GM21576 (cell line): ENCODE measurements around the gene COMMD1.
A peak's percentile ranks its signal among the peaks of the same experiment; 100 is the strongest.
"Not testable (repeated sequence)": the region's sequence is repeated elsewhere in the genome, so short reads cannot be mapped to it uniquely, and the experiment has no call there.

Experiments
- ATAC-seq: cut with Tn5 transposase; IDR thresholded peaks from one replicate; pipeline ENCODE4 v1.9.1; 2021; ENCODE audit warnings: mild to moderate bottlenecking, moderate library complexity; ENCODE audit not compliant: unreplicated experiment

COMMD1 gene

DNA sequence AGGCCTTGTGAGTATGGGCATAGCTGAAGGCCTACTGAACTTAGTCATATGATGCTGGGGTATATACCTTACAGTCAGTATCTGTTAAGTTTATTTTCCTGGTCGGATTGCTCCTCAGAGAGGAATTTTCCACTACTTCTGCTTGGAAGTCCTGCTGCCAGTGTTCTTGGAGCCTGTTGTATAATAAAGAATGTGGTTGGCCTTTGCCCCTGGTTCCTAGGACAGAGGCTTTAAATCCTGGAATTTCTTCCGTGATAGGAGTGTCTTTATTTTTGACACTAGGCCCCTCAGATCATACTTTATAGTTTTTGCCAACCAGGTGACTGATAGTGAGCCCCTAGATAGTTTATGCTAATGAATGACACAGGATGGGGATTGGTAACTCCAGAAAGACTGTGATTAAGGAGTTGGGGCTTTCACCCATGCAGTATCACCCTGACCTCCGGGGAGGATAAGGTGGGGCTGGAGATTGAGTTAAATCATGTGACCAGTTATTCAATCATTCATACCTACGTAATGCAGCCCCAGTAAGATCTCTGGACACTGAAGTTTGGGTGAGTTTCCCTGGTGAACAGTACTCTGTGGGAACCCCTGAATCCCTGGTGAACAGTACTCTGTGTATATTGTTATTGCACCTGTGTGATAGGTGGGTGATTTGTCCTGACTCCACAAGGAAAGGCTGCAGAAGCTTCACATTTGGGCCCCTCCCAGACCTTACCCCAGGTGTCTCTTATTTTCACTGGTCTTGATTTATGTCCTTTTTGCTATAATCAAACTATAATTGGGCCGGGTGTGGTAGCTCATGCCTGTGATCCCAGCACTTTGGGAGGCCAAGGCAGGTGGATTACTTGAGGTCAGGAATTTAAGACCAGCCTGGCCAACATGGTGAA is 56.9 kb downstream of the COMMD1 start:
- ATAC-seq, result no peak

DNA sequence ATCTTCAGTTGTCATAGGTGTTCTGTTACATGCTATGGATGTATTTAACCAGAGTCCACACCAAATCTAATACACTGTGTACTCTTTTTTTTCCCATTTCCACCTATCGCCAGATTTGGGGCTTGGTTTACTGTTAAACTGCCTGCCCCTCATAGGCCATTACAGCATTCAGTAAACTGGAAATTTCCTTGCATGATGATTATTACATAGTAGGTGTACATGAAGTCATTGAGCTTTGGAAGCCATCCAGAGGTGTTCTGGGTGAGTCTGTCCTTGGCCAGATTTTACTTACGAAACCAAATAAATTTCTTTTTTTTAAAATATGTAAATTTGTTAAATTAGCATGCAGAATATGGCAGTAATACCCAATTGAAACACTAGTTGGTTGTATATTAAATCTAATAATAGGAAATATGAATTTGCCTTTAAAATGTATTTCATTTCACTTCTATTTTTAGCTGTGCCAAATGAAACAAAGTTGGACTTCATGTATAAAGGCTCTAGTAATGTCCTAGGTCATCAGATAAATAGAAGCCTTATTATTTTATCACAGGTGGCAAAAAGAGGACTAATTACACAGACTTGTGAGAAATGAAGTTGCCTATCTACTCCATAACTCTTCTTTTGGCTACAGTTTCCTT is 60.7 kb downstream of the COMMD1 start:
- no peak for ATAC-seq

DNA sequence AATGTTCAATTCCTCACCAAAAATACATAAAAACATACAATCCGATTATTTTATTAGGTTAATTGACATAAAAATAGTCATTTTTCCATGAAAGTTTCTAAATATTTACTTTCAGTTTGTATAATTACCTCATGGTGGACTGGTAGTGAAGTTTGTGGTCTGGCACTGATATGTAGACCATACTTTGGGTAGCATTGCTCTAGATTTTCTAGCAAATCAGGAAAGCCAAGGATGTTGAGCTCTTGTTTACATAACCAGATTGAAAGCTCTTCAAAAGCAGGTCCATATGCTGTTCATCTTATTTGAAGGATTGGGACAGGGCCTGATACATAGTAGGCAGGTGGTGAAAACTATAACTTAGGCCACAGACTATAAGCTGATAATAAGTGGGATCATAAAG is 61.8 kb downstream of the COMMD1 start:
- no peak for ATAC-seq

DNA sequence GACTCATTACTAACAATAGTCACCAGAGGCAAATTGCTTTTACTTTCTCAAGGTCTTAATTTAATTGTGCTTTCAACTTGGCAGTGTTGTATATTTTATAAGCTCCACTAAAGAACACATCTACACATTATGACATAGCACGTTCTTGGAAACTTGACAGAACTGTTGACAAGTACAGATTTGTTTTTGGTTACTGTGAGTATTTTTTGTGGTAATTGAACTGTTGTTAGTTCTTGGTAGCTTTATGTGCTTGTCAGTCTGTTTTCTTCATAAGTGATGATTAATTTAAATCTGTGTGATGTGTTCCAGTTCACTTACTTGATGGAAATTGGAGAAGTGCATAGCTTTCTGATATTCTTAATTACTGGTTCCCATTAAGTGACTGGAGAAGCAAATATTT is 63.9 kb downstream of the COMMD1 start:
- ATAC-seq, result no peak

DNA sequence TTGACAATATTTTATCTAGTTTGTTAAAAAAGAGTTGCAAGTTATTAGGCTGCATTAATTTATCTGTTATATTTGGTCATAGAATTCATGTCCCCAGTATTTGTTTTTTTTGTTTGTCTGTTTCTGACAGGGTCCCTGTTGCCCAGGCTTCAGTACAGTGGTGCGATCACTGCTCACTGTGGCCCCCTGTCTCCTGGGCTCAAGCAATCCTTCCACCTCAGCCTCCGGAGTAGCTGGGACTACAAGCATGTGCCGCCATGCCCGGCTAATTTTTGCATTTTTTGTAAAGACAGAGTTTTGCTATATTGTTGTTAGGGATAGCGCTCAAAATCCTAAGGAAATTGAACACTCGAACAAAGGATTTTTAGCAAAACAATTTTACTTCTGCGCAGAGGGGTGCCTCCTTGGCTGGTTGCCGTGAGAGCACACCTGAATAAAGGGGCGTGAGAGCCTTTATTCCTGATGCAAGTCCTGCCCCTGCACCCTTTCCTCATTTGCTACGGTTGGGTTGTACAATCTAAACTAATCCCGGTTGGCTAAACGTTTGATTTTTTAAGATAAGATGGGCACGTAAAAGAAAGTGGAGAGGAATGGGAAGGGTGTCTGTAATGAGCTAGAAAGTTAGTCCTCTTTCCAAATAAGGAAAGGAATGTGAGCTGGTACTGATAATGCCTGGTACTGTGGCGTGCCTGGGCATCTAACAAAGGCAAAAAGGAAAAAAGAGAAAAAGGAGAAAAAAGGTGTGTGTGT is 65.5 kb downstream of the COMMD1 start:
- no peak for ATAC-seq

DNA sequence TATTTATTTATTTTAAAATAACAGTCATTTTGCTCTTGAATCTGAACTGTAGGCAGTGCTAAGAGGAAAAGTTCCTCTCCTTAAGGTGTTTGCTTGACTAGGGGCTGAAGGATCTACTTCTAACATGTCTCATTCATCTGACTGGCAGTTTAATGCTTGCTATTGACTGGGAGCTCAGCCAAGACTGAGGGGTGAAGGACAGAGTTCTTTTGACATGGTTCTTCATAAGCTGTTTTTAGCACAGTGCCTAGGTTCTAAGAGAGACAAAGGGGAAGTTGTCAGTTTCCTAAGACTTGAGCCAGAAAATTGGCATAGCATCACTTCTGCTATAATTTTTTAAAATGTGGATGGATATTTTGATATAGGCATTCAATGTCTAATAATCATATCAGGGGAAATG is 73.0 kb downstream of the COMMD1 start:
- ATAC-seq, result peak; percentile 72

DNA sequence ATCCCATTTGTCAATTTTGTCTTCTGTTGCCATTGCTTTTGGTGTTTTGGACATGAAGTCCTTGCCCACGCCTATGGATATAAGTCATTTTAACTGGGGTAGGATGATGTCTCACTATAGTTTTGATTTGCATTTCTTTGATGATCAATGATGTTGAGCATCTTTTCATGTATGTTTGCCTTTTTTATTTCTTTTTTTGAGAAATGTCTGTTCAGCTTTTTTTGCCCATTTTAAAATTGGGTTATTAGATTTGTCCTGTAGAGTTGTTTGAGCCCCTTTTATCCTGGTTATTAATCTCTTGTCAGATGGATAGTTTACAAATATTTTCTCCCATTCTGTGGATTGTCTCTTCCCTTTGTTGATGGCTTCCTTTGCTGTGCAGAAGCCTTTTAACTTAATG is 75.3 kb downstream of the COMMD1 start:
- ATAC-seq, result no peak

DNA sequence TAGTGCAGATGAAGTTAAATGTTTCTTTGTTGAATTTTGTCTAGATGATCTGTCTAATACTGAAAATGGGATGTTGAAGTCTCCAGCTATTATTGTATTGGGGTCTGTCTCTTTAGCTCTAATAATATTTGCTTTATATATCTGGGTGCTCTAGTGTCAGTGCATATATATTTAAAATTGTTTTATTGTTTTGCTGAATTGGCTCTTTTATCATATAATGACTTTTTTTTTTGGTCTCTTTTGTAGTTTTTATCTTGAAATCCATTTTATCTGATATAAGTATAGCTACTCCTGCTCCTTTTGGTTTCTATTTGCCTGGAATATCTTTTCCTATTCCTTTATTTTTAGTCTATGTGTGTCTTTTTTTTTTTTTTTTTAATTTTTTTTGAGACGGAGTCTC is 79.2 kb downstream of the COMMD1 start:
- ATAC-seq, result no peak

DNA sequence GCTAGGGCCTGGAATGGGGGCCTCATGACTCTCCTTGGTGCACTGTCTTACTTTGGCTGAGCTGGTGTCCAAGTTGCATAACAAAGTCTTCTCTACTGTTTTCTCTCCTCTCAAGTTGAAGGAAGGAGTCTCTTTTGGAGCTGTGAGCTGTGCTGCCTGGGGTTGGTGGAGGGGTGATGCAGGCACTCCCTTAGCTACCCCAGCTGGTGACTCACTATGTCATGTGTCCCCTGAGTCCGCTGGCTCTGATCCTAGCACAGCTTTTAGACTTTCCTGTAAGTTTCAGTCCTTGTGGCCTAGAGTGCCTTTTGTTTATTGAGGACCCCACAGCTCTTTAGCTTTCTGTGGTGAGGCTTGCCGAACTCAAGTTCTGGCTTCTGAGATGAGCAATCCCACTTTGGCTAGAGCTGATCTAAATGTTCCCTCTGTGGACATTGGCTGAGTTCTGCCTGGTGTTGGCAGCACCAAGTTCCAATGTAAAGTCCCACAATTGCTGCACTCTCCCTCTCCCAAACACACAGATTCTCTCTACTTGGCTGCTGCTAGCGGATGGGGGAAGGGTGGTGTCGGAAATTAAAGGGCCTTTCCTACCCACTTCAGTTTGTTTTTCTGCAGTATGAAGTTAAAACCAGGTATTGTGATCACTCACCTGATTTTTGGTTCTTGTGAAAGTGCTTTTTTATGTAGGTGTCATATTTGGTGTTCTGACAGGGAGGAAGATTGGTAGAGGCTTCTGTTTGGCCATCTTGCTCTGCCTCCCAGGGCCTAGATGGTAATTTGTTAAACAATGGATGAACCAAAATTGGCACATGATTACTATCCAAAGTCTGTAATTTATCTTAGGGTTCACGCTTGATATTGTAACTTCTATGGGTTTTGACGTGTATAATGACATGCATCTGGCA is 83.2 kb downstream of the COMMD1 start:
- ATAC-seq, result no peak

DNA sequence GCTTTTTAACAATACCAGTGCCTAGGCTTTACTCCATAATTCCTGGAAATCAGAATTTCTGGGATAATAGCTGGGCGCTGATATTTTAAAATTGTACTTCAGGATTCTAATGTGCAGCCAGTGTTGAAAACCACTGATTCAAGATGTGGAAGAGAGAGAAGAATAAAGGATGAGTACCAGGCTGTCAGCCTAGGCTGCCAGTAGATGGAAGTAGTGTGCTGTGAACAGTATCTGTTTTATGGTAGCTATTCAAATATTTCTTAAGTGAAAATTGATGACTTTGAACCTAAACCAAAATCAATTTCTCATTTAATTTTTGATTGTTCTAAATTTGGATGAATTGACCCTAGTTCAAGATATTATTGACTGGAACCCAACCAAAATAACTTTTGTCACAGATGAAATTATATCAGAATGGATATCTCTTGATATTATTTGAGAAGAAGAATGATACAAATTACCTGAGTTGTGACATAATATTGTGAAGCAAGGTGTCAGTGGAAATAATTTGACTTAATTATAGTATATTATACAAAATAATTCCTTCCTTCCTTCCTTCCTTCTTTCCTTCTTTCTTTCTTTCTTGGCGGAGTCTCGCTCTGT is 88.0 kb downstream of the COMMD1 start:
- no peak for ATAC-seq

DNA sequence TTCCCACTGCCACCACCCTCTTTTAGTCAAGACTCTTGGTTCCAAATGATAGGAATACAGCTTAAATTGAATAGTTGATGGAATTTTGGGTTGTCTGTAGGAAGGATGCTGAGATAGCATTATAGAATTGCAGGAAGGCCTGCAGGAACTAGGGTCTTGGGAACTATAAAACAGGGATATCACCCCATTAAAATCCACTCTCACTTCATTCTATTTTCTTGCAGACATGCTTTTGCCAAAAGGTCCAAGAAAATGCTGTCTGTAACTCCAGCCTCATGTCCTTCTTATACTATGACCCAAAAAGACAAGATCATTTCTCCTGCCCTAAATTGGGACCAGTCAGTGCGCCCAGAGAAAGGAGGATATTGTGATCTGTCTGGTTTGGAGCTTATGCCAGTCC is 89.1 kb downstream of the COMMD1 start:
- no peak for ATAC-seq

DNA sequence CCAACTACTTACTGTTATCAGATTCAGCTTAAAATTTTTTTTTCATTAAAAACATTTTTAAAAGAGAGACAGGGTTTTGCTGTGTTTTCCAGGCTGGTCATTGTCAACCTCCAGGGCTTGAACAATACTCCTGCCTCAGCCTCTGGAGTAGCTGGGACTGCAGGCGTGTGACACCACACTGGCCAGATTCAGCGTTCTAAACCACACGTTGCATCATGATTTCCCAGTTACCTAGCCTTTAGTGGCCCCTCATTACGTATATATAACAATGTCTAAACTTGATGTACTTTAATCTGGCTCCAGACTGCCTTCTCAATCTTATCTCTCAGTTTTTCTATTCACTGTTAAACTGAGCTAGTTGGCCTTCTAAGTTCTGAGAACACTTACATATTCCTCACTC is 89.6 kb downstream of the COMMD1 start:
- ATAC-seq, result peak; percentile 14

DNA sequence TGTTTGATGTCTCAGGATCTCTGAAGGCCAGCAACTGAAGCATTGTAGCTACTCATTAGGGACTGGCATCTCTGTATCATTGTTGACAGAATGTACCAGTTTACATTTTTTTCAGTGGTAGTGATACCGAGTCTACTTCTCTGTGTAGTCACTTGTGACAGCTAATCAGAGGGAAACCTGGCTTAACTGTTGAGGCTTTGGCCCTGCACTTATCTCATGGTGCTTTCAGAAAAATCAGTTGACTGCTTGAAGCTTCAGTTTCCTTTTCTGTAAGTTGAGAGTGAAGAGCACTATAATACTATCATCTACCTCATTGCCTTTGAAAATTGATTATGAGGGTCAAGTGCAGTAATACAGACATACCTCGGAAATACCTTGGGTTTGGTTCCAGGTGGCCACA is 90.0 kb downstream of the COMMD1 start:
- ATAC-seq, result peak; percentile 91

DNA sequence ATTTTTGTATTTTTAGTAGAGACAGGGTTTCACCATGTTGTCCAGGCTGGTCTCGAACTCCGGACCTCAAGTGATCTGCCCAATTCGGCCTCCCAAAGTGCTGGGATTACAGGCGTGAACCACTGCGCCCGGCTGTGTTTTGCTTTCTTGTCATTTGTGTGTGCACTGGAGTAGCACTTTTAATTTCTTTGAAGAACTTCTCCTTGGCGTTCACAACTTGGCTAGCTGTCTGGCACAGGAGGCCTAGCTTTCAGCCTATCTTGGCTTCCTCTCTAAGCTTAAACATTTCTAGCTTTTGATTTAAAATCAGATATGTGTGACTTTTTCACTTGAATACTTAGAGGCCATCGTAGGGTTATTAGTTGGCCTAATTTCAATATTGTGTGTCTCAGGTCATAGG is 93.0 kb downstream of the COMMD1 start:
- no peak for ATAC-seq

DNA sequence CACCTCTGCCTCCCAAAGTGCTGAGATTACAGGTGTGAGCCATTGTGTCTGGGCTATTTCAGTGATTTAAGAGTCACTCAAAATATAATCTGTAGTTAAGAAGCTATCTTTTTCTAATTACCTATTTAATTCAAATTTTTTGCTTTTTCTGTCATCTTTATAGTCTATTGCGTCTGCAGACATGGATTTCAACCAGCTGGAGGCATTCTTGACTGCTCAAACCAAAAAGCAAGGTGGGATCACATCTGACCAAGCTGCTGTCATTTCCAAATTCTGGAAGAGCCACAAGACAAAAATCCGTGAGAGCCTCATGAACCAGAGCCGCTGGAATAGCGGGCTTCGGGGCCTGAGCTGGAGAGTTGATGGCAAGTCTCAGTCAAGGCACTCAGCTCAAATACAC is 95.1 kb downstream of the COMMD1 start:
- no peak for ATAC-seq

DNA sequence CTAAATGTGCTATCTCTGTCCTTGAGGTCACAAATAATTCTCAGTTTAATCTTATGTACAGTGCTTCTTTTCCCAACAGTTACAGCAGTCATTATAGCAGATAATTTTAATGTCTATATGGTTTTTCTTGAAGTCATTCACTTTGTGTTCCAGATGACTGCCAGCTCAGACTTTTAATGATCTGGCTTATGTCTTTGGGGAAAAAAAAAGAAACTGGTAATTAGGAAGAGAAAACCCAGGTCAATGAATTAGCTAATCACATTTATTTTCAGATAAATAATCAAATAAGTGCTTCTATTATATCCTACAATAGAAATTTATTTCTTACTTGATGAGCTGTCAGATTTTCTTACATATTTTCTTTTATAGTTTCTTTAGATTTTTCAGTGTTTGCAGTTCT is 96.0 kb downstream of the COMMD1 start:
- ATAC-seq, result no peak

DNA sequence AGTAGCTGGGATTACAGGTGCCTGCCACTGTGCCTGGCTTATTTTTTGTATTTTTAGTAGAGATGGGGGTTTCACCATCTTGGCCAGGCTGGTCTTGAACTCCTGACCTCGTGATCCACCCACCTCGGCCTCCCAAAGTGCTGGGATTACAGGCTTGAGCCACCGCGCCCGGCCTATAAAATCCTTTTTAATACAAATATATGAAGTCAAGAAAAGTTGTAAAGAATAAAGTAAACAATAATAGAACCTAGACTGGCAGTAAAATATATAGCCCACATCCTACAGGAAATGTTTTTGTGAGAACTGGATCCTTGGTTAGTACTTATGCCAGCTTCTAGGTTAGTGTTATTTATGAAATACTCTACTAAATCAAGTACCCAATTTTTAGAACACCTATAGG is 99.0 kb downstream of the COMMD1 start:
- not testable (repeated sequence) for ATAC-seq

DNA sequence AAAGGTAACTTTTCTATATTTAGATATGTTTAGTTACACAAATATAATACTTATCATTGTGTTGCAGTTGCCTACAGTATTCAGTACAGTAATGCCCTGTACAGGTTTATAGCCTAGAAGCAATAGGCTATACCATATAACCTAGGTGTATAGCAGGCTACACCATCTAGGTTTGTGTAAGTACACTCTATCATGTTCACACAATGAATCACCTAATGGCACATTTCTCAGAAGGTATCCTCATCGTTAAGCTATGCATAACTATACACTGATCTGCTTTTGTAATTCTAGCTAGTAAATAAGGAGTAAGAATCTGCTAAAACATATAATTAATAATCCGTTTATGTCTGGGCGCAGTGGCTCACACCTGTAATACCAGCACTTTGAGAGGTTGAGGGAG is 102.1 kb downstream of the COMMD1 start:
- no peak for ATAC-seq

DNA sequence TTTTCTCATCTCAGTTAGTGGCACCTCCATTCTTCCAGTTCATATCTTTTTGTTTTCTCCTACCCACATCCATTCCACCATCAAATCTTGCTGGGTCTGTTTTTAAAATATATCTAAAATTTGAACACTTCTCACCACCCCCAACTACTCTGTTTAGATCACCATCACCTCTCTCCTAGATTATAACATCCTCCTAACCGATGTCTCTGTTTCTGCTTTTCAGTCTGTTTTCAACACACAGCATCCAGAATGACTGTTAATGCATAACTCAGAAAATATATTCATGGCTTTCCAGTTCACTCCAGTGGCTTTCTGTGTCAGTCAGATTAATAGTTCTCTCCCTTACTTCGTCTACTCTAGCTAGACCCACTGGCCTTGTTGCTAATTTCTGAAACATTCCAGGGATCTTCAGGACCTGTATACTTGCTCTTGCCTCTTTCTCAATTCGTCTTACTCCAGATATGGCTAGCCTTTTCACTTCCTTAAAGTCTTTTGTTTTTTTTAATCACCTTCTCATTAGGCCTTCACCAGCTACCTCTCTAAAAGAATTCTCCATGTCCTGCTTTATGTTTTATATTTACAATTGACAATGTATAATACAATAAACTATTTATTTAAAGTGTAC is 105.3 kb downstream of the COMMD1 start:
- no peak for ATAC-seq

DNA sequence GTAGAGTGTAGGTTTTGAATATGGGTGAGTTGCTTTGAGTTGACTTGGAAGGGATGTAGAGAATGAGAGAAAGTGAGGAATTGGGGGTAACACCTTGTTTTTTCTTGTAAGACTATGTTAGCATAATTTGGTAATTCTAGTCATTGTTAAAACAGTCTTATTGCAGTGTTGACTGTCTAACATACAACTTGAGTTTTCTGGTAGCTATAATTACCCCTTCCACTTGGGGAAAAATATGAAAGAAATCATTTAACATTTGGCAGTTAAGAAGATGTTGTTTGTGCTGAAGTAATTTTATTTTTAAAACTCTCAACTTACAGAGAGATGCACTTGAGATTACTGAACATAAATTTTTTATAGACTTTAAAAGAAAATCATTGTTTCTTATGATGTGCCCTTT is 108.2 kb downstream of the COMMD1 start:
- no peak for ATAC-seq
